ENCODE results near the gene DPY19L1.

The DPY19L1 gene

DNA sequence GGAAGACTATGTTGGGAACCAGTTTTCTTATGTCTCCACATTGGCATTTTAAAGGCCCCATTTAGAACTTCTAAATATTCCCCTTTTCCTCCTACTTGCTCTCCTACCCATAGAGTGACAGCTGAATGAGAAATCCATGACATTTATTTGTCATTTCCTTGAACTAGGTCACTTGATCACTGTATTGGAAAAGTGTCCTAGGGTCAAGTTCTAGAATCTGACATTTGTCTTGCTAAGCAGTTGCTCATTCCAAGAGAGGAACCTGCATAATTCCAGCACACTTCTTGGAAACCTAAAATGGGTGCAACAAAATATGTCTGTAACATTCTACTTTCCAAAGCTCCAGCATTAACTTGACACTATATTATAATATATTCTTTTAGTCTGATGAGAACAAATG is 3.6 kb upstream of the DPY19L1 start:
- DNase-seq (ENCODE audit: low read depth): no peak
- TF ChIP-seq CTCF (IDR thresholded peaks at IDR 0.05; ENCODE audit: control insufficient read depth, extremely low read depth, insufficient read depth): no peak

DNA sequence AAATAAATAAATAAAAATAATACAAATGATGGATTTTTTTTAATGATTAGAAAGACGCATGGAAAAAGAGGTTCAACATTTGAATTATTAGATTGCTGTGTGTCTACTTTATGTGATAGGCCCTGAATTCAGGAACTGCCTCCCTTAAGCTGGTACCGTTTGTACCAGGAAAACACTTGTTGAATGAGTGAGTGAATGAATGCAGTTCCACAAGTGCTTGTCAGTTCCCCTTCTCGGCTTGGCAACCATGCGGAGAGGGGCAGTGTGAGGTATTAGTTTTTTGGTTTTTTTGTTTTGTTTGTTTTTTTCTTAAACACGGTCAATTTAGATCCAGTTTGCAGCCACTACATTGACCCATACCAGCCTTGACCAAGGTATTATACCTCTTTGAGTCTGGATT is 2.1 kb upstream of the DPY19L1 start:
- no peak overlapping the region for H3K4me3 ChIP-seq (ENCODE audit: low read depth, low read length)
- no peak for TF ChIP-seq CTCF (IDR thresholded peaks at IDR 0.05; ENCODE audit: control insufficient read depth, extremely low read depth, insufficient read depth)
- DNase-seq (ENCODE audit: low read depth): no peak

More for the DNA sequence above, 3.6 kb upstream of the DPY19L1 start:
- no peak overlapping the region for H3K4me3 ChIP-seq (ENCODE audit: low read depth, low read length)

- no peak for TF ChIP-seq CTCF (IDR thresholded peaks at IDR 0.05; ENCODE audit: control insufficient read depth, extremely low read depth, insufficient read depth)
- DNase-seq (ENCODE audit: low read depth): no peak
- H3K4me3 ChIP-seq (ENCODE audit: low read depth, low read length): peak overlapping the region; percentile 51
Measured at GRCh38 chr7:35038354-35038753, 1.1 kb upstream of the DPY19L1 start.

DNA sequence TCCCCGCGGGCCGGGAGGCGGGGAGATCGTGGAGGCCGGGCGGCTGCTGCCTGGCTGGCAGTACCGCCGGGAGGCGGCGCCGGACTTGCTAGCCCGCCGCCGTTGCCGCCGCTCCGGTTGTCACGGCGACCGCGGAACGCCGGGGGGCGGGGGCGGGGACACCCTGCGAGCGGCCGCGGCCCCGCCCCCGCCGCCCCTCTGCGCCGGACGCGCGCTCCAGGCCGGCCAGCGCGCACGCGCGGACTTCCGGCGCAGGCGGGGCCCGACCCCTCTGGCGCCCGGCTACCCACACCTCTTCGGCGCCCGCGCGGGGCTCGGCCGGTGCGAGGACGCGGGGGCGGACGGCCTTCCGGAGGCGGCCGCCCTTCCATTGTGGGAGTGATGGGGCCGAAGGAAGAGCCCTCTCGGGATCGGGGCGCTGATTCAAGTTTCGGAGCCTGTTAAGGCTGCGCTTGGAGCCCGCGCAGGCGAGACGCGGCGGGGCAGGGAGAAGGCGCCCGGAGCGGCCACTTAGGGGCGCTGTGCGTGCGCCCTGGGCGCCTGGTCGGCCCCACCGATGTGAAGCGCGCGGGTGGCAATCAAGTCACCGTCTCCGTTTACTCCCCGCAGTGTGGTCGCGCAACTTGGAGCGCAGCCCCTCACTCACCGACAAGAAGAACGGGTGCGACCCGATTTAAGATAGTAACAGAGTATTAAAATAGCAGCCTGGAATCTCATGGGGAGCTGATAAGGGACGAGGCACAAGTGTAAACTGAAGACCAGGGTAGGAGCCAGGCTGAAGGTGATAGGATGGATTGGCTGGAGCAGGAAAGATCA is 449 bp upstream of the DPY19L1 start:
- peak; percentile 45 for DNase-seq (ENCODE audit: low read depth)
- peak overlapping the region; percentile 51 for H3K4me3 ChIP-seq (ENCODE audit: low read depth, low read length)
- TF ChIP-seq CTCF (IDR thresholded peaks at IDR 0.05; ENCODE audit: control insufficient read depth, extremely low read depth, insufficient read depth): peak; percentile 76

GRCh38 chr7:35036361-35037171 is 719 bp downstream of the DPY19L1 start:
- peak overlapping the region; percentile 53 for H3K4me3 ChIP-seq (ENCODE audit: low read depth, low read length)
- TF ChIP-seq CTCF (IDR thresholded peaks at IDR 0.05; ENCODE audit: control insufficient read depth, extremely low read depth, insufficient read depth): no peak
- DNase-seq (ENCODE audit: low read depth): peak; percentile 28

DNA sequence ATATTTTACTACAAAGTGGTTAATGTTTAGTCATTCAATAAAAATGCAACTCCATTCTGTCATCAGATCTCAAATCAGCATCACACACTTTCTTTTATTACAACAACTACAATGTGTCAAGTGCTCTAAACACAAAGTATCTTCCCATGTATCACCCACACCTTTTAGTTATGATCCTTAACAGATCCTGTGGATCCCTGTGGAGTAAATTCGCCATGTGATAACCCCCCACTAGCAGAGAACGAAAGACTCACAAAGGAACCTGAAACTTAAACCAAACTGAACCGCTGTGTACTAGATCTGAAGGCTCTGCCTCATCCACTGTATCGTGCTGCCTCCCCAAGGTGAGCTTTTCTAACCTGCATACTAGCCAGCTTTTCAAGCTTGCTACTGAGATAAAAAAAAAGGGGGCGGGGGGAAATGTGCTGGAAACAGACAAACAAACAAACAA is 1.7 kb downstream of the DPY19L1 start:
- DNase-seq (ENCODE audit: low read depth): no peak
- H3K4me3 ChIP-seq (ENCODE audit: low read depth, low read length): no peak overlapping the region

More for the DNA sequence above, 1.7 kb downstream of the DPY19L1 start:
- TF ChIP-seq CTCF (IDR thresholded peaks at IDR 0.05; ENCODE audit: control insufficient read depth, extremely low read depth, insufficient read depth): peak; percentile 48

Measured in LNCaP clone FGC (cell line).